Activated CD8-positive, alpha-beta memory T cell treated with anti-CD3 and anti-CD28 coated beads for 36 hours (primary cell): ENCODE results near the gene EIF3CL. TPM values are rescaled to one million over a fixed set of nuclear protein-coding genes. Genes with fewer than 3 reads are reported as not detected.
"Not testable (repeated sequence)": the region's sequence is repeated elsewhere in the genome, so short reads cannot be mapped to it uniquely, and the experiment has no call there.

Experiments
- CTCF ChIA-PET: fragments of 350-600 bp; sonication (Branson Sonifier 250); formaldehyde crosslinking; loops from one replicate; lab custom pipeline; 2021; ENCODE audit warnings: antibody characterized with exemption; lab: Charles Lee
- POLR2A ChIA-PET: fragments of 350-600 bp; sonication (Branson Sonifier 250); formaldehyde crosslinking; loops from one replicate; lab custom pipeline; 2021; ENCODE audit warnings: antibody characterized with exemption; lab: Charles Lee
- total RNA-seq, 2 experiments: library from RNA; stranded (reverse); gene quantifications; one replicate each; pipeline ENCODE4 v1.2.3, GENCODE V29; 2021

EIF3CL gene
- 10 to 100 TPM; 36.6 to 55.3 TPM for total RNA-seq

- CTCF ChIA-PET, POLR2A ChIA-PET: not testable (repeated sequence)
Observed at GRCh38 chr16:28403220-28404072, at the start of gene EIF3CL. Gene EIF3CL (minus strand): TSS chr16:28403841. CDS start chr16:28403618, 223 bp downstream.

- POLR2A ChIA-PET, CTCF ChIA-PET: not testable (repeated sequence)
Observed at GRCh38 chr16:28447081-28447480, 43.4 kb upstream of the EIF3CL start.

DNA sequence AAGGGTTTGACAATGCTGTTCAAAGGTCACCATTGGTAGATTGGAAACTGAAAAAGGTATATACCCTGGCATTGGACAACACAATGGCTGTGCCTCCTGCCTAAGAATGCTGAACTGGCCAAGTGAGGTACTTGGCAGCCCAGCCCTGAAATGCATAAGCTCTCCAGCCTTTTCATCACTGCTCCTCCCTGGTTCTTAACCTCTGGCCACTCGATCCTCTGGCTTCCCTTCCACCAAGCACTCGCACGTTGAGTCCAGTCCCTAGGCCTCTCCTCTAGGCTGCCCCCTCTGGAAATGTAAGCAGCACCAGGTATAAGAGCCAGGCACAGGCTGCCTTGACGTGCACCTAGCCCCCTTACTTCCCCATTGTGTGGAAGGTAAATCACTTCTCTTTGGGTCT, 42.7 kb upstream of the EIF3CL start:
- CTCF ChIA-PET, POLR2A ChIA-PET: not testable (repeated sequence)

GRCh38 chr16:28443943-28444342, 40.3 kb upstream of the EIF3CL start:
- CTCF ChIA-PET, POLR2A ChIA-PET: not testable (repeated sequence)

DNA sequence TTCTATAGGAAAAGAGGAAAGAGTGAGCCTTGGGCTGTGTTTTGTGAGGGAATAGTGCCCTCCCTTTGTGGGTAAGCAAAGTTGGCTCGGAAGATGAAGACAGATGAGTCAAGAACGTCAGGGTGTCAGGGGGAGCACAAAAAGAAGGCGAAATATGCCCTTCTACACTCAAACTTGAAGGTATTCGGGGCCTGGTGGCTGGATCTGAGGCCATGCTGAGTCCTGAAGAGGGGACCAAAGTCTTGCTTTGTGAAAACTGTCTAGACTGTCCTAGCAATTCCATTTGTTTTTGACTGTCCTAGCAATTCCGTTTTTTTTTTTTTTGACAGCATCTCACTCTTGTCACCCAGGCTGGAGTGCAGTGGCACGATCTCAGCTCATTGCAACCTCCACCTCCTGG, 35.3 kb upstream of the EIF3CL start:
- POLR2A ChIA-PET, result not testable (repeated sequence)

DNA sequence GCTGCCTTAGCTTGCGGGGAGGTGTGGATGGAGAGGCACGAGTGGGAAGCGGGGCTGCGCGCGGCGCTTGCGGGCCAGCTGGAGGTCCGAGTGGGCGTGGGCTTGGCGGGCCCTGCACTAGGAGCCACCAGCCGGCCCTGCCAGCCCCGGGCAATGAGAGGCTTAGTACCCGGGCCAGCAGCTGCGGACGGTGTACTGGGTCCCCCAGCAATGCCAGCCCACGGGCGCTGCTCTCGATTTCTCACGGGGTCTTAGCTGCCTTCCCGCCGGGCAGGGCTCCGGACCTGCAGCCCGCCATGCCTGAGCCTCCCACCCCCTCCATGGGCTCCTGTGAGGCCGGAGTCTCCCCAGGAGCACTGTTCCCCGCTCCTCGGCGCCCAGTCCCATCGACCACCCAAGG, 31.7 kb upstream of the EIF3CL start:
- POLR2A ChIA-PET, CTCF ChIA-PET: not testable (repeated sequence)

More for the DNA sequence above, 35.3 kb upstream of the EIF3CL start:
- CTCF ChIA-PET, result not testable (repeated sequence)

- POLR2A ChIA-PET, CTCF ChIA-PET: not testable (repeated sequence)
Observed at GRCh38 chr16:28426060-28426680, 22.5 kb upstream of the EIF3CL start.

DNA sequence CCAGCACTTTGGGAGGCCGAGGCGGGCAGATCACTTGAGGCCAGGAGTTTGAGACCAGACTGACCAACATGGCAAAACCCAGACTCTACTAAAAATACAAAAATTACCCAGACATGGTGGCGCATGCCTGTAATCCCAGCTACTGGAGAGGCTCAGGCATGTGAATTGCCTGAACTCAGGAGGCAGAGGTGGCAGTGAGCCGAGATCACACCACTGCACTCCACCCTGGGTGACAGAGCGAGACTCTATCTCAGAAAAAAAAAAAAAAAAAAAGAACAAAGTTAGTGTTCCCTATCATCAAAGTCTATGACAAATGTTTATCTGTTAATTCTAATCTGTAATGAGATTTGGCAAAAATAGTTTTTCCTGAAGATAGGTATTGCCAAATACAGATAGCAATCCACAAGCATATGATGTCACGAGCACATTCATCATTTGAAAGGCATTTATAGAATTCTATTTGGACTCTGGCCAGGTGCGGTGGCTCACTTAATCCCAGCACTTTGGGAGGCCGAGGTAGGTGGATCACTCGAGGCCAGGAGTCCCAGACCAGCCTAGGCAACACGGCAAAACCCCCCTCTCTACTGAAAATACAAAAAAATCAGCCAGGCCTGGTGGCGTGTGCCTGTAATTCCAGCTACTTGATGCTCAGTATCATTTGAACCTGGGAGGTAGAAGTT, 17.6 kb upstream of the EIF3CL start:
- CTCF ChIA-PET, POLR2A ChIA-PET: not testable (repeated sequence)

- CTCF ChIA-PET, POLR2A ChIA-PET: not testable (repeated sequence)
Observed at GRCh38 chr16:28417033-28417432, 13.4 kb upstream of the EIF3CL start.

DNA sequence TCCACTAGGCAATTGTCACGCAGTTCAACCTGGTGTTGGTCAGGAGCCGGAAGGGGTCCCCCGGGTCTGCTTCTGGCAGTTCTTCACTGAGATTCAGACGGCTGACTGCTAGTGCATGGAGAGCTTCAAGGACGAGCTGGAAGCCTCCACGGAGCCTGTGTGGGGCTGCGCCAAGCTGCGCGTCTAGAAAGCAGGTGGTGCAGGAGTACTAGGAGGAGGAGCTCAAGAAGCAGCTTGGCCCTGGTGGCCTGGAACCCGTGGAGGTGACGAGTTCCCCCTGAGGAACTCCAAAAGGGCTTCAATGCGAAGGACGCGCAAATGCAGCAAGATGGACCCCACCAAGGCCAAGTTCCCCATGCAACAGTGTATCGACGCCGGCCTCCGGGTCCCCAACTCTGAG, 10.9 kb upstream of the EIF3CL start:
- CTCF ChIA-PET, POLR2A ChIA-PET: not testable (repeated sequence)

- CTCF ChIA-PET, result not testable (repeated sequence)
Observed at GRCh38 chr16:28413585-28413984, 9.9 kb upstream of the EIF3CL start.

DNA sequence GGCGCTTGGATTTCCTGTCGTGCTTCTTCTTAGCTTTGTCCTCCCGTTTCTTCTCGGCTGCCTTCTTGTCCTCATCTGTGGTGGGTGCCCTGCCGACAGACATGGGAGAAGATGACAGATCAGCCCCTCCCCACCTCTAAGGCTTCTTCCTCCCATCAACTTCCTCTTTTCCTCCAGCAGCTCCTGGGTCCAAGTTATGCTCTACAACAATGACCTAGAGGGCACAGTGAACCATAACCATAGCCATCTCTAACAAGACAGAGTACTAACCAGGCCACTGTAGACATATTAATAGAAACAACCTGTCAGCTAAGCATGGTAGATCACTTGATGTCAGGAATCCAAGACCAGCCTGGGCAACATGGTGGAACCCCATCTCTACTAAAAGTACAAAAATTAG, 11.6 kb downstream of the EIF3CL start:
- POLR2A ChIA-PET, CTCF ChIA-PET: not testable (repeated sequence)

More at GRCh38 chr16:28413585-28413984, 9.9 kb upstream of the EIF3CL start:
- POLR2A ChIA-PET, result not testable (repeated sequence)

DNA sequence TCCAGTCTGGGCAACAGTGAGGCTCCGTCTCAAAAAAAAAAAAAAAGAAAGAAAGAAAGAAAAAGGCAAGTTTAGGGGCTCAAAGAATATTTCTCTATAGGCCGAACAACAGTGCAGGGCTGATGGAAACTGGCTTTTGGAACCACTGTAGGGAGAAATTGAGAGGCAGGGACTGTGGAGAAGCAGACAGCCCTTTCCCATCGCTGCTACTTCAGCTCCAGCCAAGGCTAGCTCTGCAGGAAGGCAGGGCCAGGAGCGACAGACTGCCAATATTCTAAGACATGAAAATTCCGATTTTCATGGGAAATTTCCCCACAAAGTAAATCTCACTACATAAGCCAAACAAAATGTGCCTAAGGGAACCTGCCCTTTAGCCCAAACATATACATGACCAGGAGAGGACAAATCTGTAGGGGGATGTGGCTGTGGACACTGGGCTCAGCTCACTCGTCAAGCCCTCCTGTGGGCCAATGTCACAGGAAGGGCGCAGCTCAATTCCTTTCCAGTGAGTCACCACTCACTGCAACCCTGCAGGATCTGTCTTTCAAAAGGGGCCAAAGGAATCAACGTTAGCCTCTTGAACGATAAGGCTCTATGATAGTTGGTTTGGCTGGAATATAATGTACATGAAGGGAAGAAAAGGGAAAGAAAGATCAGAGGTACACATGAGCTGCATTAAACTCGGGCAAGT, 21.3 kb downstream of the EIF3CL start:
- CTCF ChIA-PET, POLR2A ChIA-PET: not testable (repeated sequence)

GRCh38 chr16:28377822-28378221, 25.8 kb downstream of the EIF3CL start:
- POLR2A ChIA-PET, CTCF ChIA-PET: not testable (repeated sequence)

DNA sequence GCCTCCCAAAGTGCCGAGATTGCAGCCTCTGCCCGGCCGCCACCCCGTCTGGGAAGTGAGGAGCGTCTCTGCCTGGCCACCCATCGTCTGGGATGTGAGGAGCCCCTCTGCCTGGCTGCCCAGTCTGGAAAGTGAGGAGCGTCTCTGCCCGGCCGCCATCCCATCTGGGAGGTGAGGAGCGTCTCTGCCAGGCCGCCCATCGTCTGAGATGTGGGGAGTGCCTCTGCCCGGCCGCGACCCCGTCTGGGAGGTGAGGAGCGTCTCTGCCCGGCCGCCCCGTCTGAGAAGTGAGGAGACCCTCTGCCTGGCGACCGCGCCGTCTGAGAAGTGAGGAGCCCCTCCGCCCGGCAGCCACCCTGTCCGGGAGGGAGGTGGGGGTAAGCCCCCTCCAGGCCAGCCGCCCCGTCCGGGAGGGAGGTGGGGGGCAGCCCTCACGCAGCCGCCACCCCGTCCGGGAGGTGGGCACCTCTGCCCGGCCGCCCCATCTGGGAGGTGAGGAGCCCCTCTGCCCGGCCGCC, 26.5 kb downstream of the EIF3CL start:
- POLR2A ChIA-PET, CTCF ChIA-PET: not testable (repeated sequence)

- POLR2A ChIA-PET, CTCF ChIA-PET: not testable (repeated sequence)
Observed at GRCh38 chr16:28375115-28375514, 28.5 kb downstream of the EIF3CL start.

GRCh38 chr16:28374281-28374680, 29.4 kb downstream of the EIF3CL start:
- CTCF ChIA-PET, POLR2A ChIA-PET: not testable (repeated sequence)

DNA sequence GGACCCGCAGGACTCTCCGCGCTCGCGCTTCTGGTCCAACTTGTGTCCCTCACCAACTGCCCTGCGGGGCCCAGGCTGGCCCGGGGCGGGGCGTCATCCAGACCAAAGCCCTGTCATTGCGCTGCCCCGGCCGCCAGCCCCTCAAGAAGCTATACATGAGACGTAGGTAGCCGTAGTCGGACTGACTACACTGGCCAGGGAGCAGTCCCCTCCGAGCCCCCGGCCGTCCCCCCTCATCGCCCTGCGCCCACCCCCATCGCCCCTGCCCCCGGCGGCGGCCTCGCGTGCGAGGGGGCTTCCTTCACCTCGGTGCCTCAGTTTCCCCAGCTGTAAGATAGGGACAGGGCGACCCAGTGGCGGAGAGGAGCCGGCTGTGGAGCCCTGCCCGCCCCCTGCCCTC, 35.7 kb downstream of the EIF3CL start:
- POLR2A ChIA-PET, CTCF ChIA-PET: not testable (repeated sequence)

DNA sequence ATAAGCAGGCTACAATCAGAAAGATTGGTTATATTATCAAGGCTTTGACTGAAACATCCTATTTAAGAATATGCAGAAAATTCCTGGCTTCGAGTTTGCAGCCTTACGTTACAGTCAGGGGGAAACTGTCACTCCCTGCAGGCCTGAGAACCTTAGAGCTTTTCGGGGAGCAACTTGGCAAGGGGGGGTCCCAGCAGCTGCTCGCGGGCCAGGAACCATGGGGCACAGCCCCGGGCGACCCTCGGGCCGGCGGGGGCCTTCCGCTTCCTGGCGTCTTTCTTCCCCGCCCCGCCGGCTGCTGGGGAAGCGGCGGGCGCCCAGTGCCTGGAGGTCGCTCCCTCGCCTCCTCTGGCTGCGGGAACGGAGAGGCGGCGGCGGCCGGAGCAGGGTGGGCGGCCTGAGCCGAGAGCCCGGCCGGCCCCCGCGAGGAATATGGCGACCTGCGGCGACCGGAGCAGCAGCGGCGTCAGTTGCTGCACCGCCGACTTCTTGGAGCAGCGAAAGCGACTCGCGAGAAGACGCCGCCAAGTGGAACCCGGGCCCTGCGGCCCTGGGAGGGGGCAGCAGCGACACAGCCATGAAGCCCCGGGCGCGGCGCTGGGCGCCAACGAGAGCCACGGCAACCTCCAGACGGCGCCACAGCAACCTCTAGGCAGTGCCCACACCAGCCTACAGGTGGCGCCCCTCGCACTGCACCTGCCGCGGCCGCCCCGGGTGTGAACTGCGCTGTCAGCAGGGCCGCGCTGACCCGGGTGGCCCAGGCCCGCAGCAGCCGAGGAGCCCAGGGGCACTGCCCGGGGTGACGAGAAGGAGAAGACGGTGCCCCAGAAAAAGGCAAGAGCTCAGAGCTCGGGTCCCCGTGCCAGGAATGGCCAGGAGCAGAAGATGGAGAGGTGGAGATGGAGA, 39.1 kb downstream of the EIF3CL start:
- CTCF ChIA-PET, POLR2A ChIA-PET: not testable (repeated sequence)
